Measurements from ENCODE around the gene ZNF543. TPM values are rescaled to one million over a fixed set of nuclear protein-coding genes. Genes with fewer than 3 reads are reported as not detected.
A peak's percentile ranks its signal among the peaks of the same experiment; 100 is the strongest.

The ZNF543 gene
- total and polyA plus RNA-seq, 2 of the 8 experiments (the other 6 are each of a cell fraction or from before 2014, with no cell fraction given) = 1.8 to 9.0 TPM

DNA sequence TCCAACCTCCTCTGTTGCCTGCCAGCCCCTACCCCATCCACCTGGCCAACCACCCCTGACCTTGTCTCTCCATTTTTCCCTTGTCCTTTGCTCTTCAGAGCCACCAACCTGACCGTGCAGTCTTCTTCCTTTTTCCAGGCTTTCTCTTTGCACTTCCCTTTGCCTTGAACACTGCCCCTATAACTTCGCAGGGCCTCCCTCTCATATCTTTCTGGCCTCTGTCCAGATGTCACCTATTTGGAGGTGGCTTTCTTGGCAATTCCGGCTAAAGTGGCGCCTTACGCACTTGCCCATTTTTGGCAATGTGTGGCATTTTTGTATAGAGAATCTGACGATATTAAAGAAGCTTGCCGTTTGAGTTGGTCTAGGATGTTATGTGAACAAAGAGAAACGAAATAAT lies 844 bp downstream of the ZNF543 start:
- Histone ChIP-seq H3K23me2 (ENCODE audit: low read depth, low read length) (peaks cover 7% of the 10 kb centered on the region), H2BK5ac (ENCODE audit: low read depth, low read length) (no peak overlapping the region), H4K5ac (ENCODE audit: insufficient read length, low read depth, low read length) (no peak overlapping the region), H2BK12ac (ENCODE audit: low read depth, low read length) (no peak overlapping the region), H2BK20ac (ENCODE audit: low read length) (no peak overlapping the region), H2BK120ac (replicated peaks; ENCODE audit: low read depth, low read length) (no peak overlapping the region), H3K9me3 (ENCODE audit: insufficient read depth in 2 of 2, low read depth in 1 of 2, low read length in 1 of 2) (no peaks in the 10 kb centered on the region), H3K4me3 (ENCODE audit: extremely low read depth in 1 of 4, insufficient read depth in 2 of 4, low read depth in 3 of 4, low read length in 4 of 4) (peak overlapping the region; percentile 81 to 90 (median 87)), H3K9ac (replicated peaks in 1 of 4; ENCODE audit: extremely low read depth in 1 of 4, low read depth in 3 of 4, low read length in 3 of 4) (peak overlapping the region in 3 of 4 experiments; percentile 81 to 83 (median 82); a peak in 6 of 7 replicates), H3K56ac (replicated peaks; ENCODE audit: insufficient read length, low read depth, low read length) (no peak overlapping the region), H3K23ac (ENCODE audit: insufficient read length) (no peak overlapping the region), H4K91ac (replicated peaks; ENCODE audit: insufficient read length, low read length) (no peak overlapping the region), H3K14ac (ENCODE audit: insufficient read length) (no peak overlapping the region), H3K18ac (ENCODE audit: extremely low read depth, low read length) (no peak overlapping the region), H2AK5ac (ENCODE audit: low read depth, low read length) (no peak overlapping the region), H3K79me2 (ENCODE audit: control insufficient read depth in 1 of 2, insufficient read depth in 2 of 2, low read length in 2 of 2) (peaks cover 11 to 29% of the 10 kb centered on the region in 2 experiments), H3K27ac (ENCODE audit: low read depth, low read length) (0 out of 2 replicates have a peak overlapping the region, but pooled peaks have one; percentile 78), H4K8ac (ENCODE audit: extremely low read depth, insufficient read depth, low read length) (peak overlapping the region; percentile 90; the same call in 1 of the 2 replicates), H2BK15ac (ENCODE audit: low read length) (no peak overlapping the region), H3K36me3 (ENCODE audit: control insufficient read depth in 2 of 4, insufficient read depth in 4 of 4, low read length in 3 of 4) (peaks cover 5 to 20% (median 13%) of the 10 kb centered on the region in 4 experiments; a peak in 6 of 8 replicates), H3K4me1 (replicated peaks in 1 of 4; ENCODE audit: control insufficient read depth in 3 of 4, insufficient read depth in 4 of 4, low read length in 3 of 4) (peaks cover 0 to 2% (median under 1%) of the 10 kb centered on the region in 4 experiments; a peak in 3 of 7 replicates), H2AFZ (ENCODE audit: low read length) (0 out of 2 replicates have a peak overlapping the region, but pooled peaks have one; percentile 8), H3K27me3 (replicated peaks in 1 of 4; ENCODE audit: control insufficient read depth in 3 of 4, extremely low read depth in 1 of 4, insufficient read depth in 3 of 4, low read length in 3 of 4) (no peaks in the 10 kb centered on the region; a peak in 2 of 7 replicates), H3K4ac (replicated peaks; ENCODE audit: insufficient read length, low read depth, low read length) (no peak overlapping the region), H3K4me2 (ENCODE audit: insufficient read depth in 1 of 2, low read depth in 2 of 2, low read length in 2 of 2) (peak overlapping the region; percentile 87 to 89), H4K20me1 (replicated peaks in 1 of 2; ENCODE audit: control insufficient read depth in 1 of 2, insufficient read depth in 2 of 2, low read length in 2 of 2) (peaks cover 0 to 7% of the 10 kb centered on the region in 2 experiments), H3K79me1 (ENCODE audit: low read depth, low read length) (peaks cover 12% of the 10 kb centered on the region)
- POLR2A ChIA-PET (ENCODE audit: partially characterized antibody) = interaction anchor here (1.1 to 1.6 kb wide), 7 partner anchors 9 to 42 kb away, joined by 3 to 5 read pairs (median 3); partner anchors contain the start of genes TRAPPC2B and ZNF547
- no peak for FAIRE-seq
- 64% methylated on average over 8 of the region's 8 CpGs; no CpG with 5 or more reads in 1 of the 2 experiments for WGBS, 2 experiments (ENCODE audit: extremely low coverage in 1 of 2, insufficient coverage in 1 of 2, insufficient read length in 1 of 2, insufficient replicate concordance in 2 of 2, low coverage in 1 of 2, low lambda C conversion rate in 2 of 2, missing lambda C conversion rate in 1 of 2)
- CTCF ChIA-PET (ENCODE audit: partially characterized antibody) = interaction anchor here (0.7 to 1.5 kb wide), 4 partner anchors 10 to 19 kb away, joined by 3 to 4 read pairs (median 3); no protein-coding TSS in a partner anchor
- no peak for DNase-seq (ENCODE audit: low read depth in 1 of 2, low spot score in 2 of 2)
- TF ChIP-seq SAP30 (IDR thresholded peaks at IDR 0.05; ENCODE audit: insufficient read depth, insufficient replicate concordance, low read length) (no peak), CTBP2 (IDR thresholded peaks at IDR 0.05; ENCODE audit: borderline replicate concordance, insufficient read depth, insufficient read length, low read length) (no peak), CBX5 (IDR thresholded peaks at IDR 0.05; ENCODE audit: low read depth, low read length) (no peak), RFX5 (IDR thresholded peaks at IDR 0.05; ENCODE audit: borderline replicate concordance, low read depth, low read length) (no peak), GABPA (IDR thresholded peaks at IDR 0.05; ENCODE audit: borderline replicate concordance, insufficient read depth, low read length) (no peak), CEBPB (IDR thresholded peaks at IDR 0.05; ENCODE audit: low read depth, low read length) (no peak), KDM1A (IDR thresholded peaks at IDR 0.05; ENCODE audit: borderline replicate concordance, low read length) (no peak), SUZ12 (IDR thresholded peaks at IDR 0.05; ENCODE audit: low read length) (no peak), YY1 (IDR thresholded peaks at IDR 0.05; ENCODE audit: low read depth, low read length) (no peak), POLR2A (IDR thresholded peaks at IDR 0.05; ENCODE audit: control extremely low read depth in 1 of 2, low read depth in 2 of 2, low read length in 2 of 2) (no peak)
- TF ChIP-seq, protein P1, sequence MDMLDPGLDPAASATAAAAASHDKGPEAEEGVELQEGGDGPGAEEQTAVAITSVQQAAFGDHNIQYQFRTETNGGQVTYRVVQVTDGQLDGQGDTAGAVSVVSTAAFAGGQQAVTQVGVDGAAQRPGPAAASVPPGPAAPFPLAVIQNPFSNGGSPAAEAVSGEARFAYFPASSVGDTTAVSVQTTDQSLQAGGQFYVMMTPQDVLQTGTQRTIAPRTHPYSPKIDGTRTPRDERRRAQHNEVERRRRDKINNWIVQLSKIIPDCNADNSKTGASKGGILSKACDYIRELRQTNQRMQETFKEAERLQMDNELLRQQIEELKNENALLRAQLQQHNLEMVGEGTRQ (IDR thresholded peaks at IDR 0.05; ENCODE audit: low read length) = no peak
- TF ChIP-seq, protein P2, sequence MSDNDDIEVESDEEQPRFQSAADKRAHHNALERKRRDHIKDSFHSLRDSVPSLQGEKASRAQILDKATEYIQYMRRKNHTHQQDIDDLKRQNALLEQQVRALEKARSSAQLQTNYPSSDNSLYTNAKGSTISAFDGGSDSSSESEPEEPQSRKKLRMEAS (IDR thresholded peaks at IDR 0.05) = no peak

Data from H1 (cell line).